Fibroblast of skin of left biceps (primary cell): Measurements from ENCODE around the gene SLC26A9.

ENCODE experiments used
- DNase-seq, 2 experiments: peaks; one replicate each; pipeline ENCODE4 v3.0.0-alpha.2; 2013; ENCODE audit warnings: low read depth in 2 of 2

Gene SLC26A9, protein sequence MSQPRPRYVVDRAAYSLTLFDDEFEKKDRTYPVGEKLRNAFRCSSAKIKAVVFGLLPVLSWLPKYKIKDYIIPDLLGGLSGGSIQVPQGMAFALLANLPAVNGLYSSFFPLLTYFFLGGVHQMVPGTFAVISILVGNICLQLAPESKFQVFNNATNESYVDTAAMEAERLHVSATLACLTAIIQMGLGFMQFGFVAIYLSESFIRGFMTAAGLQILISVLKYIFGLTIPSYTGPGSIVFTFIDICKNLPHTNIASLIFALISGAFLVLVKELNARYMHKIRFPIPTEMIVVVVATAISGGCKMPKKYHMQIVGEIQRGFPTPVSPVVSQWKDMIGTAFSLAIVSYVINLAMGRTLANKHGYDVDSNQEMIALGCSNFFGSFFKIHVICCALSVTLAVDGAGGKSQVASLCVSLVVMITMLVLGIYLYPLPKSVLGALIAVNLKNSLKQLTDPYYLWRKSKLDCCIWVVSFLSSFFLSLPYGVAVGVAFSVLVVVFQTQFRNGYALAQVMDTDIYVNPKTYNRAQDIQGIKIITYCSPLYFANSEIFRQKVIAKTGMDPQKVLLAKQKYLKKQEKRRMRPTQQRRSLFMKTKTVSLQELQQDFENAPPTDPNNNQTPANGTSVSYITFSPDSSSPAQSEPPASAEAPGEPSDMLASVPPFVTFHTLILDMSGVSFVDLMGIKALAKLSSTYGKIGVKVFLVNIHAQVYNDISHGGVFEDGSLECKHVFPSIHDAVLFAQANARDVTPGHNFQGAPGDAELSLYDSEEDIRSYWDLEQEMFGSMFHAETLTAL

DNA sequence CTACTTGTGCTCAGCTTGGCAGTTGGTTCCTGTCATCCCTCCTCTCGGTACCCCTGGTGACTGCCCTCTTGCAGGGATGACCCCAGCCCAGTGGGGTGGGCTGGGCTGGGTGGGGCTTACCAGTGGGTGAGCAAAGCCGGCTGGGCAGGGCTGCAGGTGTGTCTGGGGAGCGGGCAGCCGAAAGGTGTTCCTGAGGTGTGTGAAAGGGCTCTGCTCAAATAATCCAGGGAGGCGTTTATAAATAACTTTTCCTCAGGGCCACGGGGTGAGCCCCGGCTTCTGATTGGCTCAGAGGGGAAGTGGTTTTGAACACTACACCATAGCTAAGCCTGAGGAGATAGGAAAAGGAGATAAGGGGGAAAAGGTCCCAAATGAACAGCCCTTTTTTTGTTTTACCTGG is at the start of gene SLC26A9:
Gene SLC26A9 (minus strand): TSS at position 212 of the 400 bp plus-strand sequence. CDS start 7,636 bp downstream, outside the sequence.
- no peak for DNase-seq

DNA sequence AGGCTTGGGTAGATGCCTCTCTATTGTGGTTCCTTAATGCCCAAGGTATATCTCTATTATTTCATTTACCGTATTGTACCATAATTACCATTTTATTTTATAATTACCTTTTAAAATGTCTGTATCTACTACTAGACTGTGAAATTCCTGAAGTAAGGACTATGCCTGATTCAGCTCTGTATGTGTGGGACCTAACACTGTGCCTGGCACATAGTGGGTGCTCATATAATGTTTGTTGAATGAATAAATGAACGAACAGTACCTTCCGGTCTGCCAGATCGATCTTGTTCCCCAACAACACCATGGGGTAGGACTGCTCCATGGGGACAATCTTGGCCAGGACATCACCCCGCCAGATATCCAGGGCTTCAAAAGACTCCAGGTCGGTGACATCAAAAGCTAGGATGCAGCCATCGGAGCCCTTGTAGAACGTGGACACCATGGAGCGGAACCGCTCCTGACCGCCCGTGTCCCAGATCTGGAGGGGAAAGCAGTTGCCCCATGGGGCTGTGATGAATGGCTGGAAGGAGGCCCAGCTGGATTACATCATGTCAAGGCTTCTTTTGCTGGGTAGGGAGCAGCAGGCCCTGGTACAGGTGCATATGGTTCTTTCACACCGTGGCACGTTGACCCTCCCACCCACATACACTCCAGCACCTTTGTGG is 49.1 kb upstream of the SLC26A9 start:
- DNase-seq, result no peak

DNA sequence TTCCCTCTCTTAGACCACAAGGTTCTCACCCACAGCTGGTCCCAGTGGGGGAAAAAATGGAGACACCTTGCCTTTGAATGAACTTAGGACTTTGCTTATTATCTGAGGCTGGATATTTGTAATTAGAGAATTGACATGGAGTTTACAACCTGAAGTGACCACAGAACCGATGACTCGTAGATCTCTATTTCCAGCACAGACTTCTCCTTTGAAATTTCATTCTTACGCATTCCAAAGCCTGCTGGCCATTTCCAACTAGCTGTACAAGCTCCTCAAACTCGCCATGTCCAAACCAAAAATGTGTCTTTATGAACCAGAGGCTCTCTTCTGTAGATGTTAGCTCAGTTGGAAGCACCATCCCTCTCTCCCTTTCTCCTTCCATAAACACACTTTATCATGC is 48.0 kb upstream of the SLC26A9 start:
- DNase-seq, result no peak

DNA sequence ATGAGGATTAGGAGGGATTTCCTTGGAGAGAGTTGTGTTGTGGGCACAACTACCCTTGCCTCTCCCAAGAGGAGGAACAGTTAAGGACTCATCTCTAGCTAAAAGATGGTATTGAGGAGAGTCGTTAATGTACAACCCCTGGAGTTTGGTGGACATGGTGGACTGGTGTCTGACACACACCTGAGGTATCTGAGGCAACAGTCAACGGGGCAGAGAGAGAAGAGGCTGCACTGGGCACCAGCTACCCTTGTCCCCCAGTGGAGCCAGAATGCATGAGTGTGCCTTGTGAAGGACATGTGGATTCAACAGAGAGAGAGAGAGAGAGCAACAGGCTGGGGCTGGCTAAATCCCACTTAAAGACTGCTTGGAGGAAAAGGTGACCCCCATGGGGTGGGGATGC is 47.0 kb upstream of the SLC26A9 start:
- DNase-seq, result no peak

DNA sequence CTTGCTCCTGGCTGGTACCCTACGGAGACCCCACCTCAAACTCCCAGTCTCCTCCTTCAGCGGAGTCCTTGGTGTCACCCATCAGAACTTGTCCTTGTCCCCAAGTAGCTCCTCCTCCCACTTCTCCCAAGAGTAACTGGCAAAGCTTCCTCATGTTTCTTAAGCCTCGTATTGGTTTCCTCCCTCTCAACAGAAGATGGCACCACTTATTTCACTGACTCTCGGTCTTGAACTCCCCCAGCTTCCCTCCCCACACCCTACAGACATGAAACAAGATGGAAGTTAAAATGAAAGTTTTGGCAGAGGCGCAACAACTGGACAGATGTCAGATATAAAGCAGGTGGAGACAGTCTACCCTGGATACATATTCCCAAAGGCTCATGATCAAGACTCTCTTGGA is 46.5 kb upstream of the SLC26A9 start:
- DNase-seq, result no peak

DNA sequence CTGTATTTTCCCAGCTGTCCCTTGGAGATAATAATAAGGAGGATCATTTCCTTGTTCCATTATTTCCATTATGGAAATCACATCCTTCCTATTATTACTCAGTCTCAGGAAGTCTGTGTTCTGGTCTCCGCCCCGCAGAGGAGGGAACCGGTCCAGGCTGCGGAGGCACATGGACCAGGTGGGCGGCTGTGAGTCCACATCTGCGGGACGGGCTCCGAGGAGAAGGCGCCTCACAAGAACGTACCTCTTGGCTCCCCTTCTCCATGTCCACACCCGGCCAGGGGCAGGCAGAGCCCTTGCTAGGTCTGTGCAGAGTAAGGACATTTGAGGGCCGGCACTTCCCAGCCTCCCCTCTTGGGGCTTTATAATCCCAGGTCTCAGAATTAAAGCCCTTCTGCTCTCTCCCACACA is 45.3 kb upstream of the SLC26A9 start:
- DNase-seq, result no peak

DNA sequence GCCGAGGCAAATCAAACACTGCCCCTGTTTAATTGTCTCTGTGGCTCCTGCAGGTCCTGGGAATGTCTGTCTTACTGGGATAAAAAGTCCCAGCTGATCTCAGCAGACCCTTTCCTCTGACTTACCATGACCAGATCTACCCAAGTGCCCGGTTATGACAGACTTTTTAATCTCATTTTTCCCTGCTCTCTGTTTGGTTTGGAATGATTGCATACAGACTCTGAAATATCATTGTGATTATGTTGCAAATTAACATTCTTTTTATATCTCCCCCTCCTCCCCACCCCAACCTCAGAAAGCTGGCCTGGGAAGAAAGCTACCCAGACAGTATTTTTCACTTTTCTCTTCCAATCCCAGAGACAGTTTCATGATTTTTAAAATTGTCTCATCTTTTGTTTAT is 43.6 kb upstream of the SLC26A9 start:
- no peak for DNase-seq

DNA sequence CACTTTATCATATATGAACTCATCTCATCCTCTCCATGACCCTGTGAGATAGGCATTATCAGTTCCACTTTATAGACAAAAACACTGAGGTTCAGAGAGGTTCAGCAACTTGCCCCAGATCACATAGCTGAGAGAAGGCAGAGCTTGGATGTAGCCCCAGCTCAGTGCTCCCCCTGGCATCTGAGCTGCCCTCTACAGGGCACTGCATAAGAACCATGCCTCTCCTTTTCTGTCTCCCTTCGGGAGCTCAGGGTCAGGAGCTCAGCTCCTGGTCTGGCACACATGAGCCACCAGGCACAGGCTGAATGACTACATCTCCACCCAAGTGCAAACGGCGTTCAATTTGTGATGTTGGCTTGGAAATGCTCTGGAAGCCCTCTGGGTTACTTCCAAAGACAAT is 43.0 kb upstream of the SLC26A9 start:
- no peak for DNase-seq

DNA sequence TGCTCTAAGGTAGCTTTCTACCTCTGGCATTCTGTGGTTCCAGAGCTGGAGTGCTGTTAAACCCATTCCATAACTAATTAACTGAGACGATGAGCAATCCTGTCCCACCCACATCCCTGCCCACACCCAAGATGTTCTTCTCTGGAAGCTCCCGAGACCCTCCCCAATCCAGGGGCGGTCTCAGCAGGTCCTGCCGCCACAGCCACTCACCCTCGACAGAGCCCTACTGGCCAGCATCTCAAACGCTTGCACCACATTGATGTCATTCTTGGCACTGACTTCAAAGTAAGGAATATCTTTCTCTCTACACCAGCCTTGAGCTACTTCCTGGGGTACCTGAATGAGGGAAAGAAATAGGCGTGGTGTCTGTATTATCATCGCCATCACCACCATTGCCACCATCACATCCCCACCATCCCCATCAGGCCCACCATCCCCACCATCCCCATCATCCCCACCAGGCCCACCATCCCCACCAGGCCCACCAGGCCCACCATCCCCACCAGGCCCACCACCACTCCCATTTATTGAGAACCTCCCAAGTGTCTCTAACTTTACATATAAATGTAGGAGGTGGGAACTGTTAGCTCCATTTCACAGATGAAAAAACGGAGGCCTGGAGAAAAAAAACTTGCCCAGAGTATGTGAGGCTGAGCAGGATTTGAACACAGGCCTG is 42.2 kb upstream of the SLC26A9 start:
- DNase-seq, result no peak

DNA sequence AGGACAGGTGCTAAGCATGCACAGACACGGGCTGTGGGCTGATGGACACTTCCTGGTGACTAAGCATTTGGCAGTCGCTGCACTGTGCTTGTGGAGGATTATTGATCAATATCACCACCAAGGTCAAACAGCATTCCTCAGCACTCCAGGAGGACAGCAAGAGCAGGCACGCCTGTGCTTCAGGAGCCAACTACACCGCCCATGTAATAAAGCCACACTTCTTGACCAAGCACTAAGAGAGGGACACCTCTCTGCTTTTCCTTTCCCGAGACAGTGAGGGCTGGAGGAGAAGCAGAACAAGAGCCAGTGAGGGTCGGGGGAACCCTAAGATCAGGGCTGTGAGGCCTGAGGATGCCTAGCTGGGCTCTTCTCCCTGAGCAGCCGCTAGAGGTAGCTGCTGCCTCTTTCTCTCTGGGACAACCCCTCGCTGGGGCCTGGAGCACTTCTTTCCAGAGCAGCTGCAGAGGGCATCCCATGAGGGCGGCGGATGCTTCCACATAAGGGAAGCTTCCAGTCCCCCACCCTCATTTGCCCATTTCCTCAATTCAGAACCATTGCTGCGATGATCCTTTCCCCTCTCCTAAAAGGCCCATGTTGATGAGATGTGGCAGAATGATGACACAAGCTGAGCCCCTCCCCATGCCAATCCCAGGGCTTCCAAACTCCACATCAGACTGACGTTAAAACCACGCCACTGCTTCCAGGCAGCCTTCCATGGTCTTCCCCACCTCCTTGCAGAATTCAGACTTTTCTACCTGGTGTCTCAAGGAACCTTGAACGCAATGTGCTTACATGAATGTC is 40.9 kb upstream of the SLC26A9 start:
- DNase-seq, result no peak

DNA sequence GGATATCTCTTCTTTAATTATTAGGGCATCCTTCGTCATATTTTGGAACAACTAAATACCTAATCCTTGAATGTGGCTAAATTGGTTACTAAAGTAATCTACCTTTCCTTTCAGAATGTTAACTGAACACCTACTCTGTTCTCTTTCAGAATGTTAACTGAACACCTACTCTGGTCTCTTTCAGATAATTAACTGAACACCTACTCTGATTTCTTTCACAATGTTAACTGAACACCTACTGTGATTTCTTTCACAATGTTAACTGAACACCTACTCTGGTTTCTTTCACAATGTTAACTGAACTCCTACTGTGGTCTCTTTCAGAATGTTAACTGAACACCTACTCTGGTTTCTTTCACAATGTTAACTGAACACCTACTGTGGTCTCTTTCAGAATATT is 38.0 kb upstream of the SLC26A9 start:
- DNase-seq, result no peak

DNA sequence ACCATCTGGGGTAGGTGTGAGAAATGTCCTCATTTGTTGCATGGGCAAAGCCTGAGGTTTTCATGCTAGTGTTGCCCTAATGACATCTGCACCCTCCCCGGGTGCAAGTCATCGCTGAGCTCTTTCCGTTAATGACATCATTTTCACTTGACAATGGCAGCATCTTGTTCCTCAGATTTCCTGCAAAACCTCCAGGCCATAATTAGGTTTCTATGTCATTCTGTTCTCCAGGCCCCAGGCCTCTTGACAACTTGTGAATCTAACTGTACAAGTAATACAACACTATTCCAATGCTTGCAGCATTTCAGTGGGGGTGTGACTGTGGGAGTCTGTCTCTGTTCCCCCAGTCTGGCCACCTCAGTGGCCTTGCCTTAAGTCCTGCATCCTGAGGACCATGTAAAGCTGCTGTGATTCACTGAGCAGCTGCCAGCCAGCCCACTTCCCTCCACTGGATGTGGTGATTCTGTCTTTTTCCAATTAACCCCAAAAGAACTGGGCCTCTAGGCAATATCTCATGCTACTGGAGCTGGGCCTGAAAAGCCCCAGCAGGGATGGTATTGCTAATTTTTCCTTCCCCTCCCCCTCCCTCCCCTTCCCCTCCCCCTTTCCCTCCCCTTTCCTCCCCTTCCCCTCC is 37.1 kb upstream of the SLC26A9 start:
- no peak for DNase-seq

DNA sequence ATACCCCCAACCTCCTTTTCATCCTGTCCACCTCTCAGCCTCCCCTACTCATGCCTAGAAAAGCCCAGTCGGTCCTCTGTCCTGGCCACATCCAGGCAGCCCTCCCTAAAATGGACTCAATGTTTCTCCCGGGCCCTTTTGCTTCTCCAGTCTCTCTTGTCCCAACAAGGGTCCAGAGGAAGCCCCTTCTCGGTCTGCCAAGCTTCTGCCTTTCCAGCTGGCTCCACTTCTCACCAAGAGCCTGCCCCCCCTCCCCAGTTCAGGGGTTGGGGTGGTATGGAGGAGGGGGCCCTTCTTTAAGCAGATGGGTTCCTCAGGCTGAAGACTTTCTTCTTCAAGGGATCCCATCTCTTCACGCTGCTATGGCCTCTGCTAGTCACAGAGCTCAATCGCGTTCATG is 36.0 kb upstream of the SLC26A9 start:
- no peak for DNase-seq

DNA sequence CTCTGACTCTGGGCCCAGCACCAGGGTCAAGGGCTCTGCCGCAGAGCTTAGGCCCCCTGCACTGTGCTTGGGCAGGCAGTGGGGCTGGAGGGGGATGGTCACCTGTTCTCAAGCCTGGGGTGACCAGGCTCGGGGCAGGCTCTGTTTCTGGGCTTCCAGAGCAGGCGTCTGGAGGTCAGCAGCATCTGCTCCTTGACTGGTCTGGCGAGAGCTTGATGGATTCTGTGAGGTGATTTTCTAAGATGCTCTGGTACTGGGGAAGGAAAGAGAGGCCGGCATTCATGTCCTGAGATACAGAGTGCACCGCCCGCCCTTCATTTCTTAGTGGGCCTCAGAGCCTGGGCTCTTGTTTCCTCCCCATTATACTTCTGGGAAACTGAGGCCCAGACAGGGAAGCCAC is 35.4 kb upstream of the SLC26A9 start:
- DNase-seq, result no peak

DNA sequence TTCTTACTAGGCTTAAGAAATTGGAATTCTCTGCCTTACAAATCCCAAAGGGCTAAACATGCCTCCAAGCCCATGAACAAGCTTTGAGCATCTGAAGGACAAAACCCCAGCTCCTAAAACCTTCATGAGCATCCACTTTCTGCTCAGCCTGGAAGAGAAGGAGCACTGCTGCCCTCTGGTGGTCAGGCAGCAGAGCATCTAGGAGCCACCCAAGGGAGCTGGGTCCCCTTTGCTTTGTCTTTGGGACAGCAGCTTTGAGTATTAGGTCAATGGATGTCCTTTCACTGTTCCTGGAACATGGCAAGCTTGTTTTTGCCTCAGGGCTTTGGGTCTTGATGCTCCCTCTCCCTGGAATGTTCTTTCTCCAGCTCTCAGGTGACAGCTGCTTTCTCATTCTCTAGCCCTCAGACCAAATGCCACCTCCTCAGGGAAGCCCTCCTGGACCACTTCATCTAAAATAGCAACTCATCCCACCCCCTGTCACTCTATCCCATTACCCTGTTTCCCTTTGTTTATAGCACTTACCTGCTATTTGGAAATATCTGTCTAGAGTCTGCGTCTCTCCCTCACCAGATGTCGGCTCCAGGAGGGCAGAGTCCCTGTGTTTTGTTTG is 34.3 kb upstream of the SLC26A9 start:
- peak; percentile 64 to 71 for DNase-seq

DNA sequence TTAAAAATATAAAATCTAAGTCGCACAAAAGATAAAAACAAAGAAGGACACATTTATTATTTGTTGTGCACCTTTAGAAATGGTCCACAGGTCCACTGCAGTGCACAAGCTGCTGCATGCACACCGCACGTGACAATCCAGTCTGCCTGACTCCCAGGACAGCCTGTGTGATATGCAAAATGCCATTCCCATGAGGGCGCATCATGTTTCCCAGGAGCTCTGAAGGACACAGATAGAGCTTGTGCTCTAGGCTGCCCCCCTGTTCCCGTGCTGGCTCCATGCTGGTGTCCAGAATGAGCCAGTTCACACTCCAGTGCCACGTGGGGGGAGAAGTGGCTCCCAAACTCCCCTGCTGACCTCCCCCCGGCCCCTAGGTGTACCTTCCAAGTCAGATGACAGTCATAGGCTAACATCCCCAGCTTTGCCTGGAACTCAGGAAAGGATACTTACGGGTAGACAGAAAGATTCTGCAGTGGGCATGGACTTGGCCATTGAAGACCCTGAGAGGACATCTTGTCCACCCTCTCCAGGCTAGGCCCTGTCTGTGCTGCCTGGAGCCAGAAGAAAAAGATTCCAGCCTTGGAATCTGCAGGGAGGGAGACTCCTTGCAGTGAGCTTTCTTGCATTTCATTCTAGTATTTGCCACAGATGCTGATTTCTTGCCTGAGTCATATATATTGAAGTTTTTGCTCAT is 33.6 kb upstream of the SLC26A9 start:
- DNase-seq, result no peak

DNA sequence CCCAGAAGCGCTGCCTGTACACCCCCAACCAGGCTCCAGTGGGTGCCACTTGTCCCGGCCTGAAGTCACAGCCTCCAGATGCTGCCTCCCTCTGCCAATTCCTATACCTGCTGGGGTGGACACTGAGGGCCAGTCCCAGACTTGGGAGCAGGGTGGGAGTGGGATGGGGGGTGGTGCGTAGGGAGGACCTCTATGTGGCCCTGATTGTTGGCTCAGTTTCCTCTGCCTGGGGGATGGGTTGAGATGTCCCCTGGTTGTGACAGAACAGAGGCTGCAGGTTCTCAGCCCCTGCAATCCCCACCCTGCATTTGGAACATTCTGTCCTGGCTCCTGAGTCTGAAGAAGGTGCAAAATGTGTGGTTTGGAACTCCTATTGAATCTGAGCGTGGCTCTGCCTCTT is 32.8 kb upstream of the SLC26A9 start:
- no peak for DNase-seq

DNA sequence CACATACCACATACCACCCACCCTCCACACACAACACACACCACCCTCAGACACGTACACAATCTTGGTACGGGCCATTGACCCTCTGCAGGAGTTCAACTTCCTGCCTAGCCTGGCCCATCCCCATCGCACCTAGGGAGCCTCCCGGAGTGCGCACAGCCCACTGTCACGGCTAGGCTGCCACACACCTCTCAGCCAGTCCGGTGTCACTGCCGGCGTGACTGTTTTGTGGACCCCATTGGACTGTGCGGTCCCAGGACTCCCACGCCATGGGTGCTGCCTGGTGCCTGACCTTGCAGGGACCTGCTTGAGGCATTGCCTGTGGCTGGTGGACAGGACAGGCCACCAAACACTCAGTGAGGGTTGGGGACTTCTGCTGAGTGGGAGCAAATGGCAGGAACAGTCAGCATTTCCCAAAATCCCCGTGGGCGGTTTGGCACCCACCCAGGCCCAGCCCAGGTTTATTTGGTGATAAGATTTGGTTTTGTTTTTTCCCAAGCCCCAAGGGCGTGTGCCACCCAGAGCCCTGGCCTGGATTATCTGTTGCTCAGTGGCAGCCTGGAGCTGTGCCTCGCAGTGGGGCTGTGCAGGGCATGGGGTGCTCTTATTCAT is 32.2 kb upstream of the SLC26A9 start:
- DNase-seq, result no peak

DNA sequence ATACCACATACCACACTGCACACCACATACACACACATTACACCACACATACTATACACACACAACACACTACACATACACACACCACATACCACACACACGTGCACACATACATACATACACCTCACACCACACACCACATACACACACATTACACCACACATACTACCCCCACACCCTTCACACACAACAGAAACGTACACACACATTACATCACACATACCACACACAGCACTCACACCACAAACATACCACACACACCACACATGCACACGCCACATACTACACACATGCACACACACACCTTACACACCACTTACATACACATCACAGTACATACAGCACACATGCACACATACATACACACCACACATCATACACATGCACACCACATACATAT is 31.5 kb upstream of the SLC26A9 start:
- DNase-seq, result no peak
